ENCODE measurements around the gene AGPAT4. TPM values are rescaled to one million over a fixed set of nuclear protein-coding genes. Genes with fewer than 3 reads are reported as not detected.

Gene AGPAT4
- total and polyA plus RNA-seq, 2 of the 13 experiments (the other 11 are each of a cell fraction or from before 2014, with no cell fraction given): 0.07 to 0.13 TPM

DNA sequence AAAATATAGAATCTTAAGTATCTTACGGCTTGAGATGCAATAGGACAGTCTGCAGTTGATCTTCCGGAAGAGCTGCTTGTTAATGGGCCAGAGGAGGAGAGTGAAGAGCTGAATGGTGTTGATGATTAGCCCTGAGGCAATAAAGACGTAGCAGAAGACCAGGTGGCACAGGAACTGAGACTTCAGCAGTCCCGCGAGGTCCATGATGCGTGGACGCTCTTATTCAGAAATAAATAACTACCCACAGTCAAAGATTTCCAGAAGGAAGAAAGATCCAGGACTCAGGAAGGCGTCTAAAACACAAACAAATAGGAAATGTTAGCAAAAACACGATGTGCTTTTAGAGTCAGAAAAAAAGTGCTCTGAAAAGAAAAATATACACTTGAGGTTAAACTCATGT is 41.9 kb downstream of the AGPAT4 start:
- no peak for DNase-seq (ENCODE audit: low spot score)
- in situ Hi-C loops (cut with HindIII; ENCODE audit: extremely low pct_ligation_motif_present, low pct_unique_long_range_greater_than_20kb): no loop called here

DNA sequence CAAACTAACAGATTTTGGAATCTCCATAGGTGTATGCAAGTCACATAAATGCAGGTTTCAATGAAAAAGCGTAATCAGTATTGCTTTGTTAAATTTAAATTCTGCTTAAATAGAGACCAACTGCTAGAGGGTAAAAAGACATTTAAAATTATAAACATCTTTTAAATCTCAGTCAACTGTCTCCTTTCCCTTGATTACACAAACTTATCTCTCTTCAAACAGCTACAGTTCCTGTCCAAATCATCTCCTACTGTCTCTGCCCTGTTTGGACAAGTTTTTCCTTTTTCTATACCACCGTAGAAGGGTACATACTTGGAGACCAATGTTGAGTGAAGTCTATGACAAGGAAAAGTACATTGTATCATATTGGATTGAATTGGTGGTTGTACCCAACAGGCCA is 43.5 kb downstream of the AGPAT4 start:
- 42% methylated on average over 2 of the region's 2 CpGs for WGBS (ENCODE audit: low lambda C conversion rate)
- Histone ChIP-seq H3K4me2 (ENCODE audit: low read depth, low read length) (no peak overlapping the region), H3K4me3 (replicated peaks in 1 of 3; ENCODE audit: insufficient read depth in 1 of 3, low read depth in 2 of 3, low read length in 3 of 3) (no peak overlapping the region), H3K27ac (ENCODE audit: extremely low read length, insufficient read depth, low read length) (no peak overlapping the region), H3K9ac (ENCODE audit: insufficient read depth, low read depth, low read length) (no peak overlapping the region), H3K27me3 (ENCODE audit: control insufficient read depth in 1 of 2, insufficient read depth in 2 of 2, low read length in 2 of 2) (peaks cover 5 to 19% of the 10 kb centered on the region in 2 experiments; a peak in 2 of 5 replicates), H2AFZ (ENCODE audit: low read length) (no peak overlapping the region), H4K20me1 (ENCODE audit: insufficient read depth, low read length) (no peaks in the 10 kb centered on the region), H3K4me1 (ENCODE audit: insufficient read depth, low read length) (no peaks in the 10 kb centered on the region), H3K79me2 (ENCODE audit: insufficient read depth, low read length) (no peaks in the 10 kb centered on the region), H3K9me3 (ENCODE audit: low read length) (no peaks in the 10 kb centered on the region), H3K36me3 (replicated peaks in 1 of 2; ENCODE audit: control insufficient read depth in 1 of 2, insufficient read depth in 2 of 2, low read length in 2 of 2) (no peaks in the 10 kb centered on the region)
- no peak for ATAC-seq
- CTCF ChIA-PET (ENCODE audit: low intra/inter-chr PET ratio, low total read pairs): no interaction called here
- in situ Hi-C loops (cut with HindIII; ENCODE audit: extremely low pct_ligation_motif_present, low pct_unique_long_range_greater_than_20kb): no loop called here
- no peak for DNase-seq (ENCODE audit: low spot score)
- POLR2A ChIA-PET: no interaction called here
- BruUV-seq (replicated peaks): no TSS peak
- FAIRE-seq: no peak
- intact Hi-C loops (cut with micrococcal nuclease; ENCODE audit: unreplicated experiment): no loop called here
- TF ChIP-seq TCF7 (IDR thresholded peaks at IDR 0.05; ENCODE audit: low read depth) (no peak), ZNF772 (CRISPR knock-in tag; IDR thresholded peaks at IDR 0.05) (no peak), TEAD2 (CRISPR knock-in tag; IDR thresholded peaks at IDR 0.05) (no peak), ZNF260 (CRISPR knock-in tag; IDR thresholded peaks at IDR 0.05; ENCODE audit: borderline replicate concordance, low read depth) (no peak), ZNF556 (CRISPR knock-in tag; IDR thresholded peaks at IDR 0.05; ENCODE audit: borderline replicate concordance) (no peak), REPIN1 (CRISPR knock-in tag; IDR thresholded peaks at IDR 0.05; ENCODE audit: borderline replicate concordance, low read depth) (no peak), ZNF331 (CRISPR knock-in tag; IDR thresholded peaks at IDR 0.05) (no peak), WIZ (CRISPR knock-in tag; IDR thresholded peaks at IDR 0.05) (no peak)
- TF ChIP-seq, protein P1, sequence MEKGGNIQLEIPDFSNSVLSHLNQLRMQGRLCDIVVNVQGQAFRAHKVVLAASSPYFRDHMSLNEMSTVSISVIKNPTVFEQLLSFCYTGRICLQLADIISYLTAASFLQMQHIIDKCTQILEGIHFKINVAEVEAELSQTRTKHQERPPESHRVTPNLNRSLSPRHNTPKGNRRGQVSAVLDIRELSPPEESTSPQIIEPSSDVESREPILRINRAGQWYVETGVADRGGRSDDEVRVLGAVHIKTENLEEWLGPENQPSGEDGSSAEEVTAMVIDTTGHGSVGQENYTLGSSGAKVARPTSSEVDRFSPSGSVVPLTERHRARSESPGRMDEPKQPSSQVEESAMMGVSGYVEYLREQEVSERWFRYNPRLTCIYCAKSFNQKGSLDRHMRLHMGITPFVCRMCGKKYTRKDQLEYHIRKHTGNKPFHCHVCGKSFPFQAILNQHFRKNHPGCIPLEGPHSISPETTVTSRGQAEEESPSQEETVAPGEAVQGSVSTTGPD (CRISPR knock-in tag; IDR thresholded peaks at IDR 0.05): no peak
- TF ChIP-seq, protein P2, sequence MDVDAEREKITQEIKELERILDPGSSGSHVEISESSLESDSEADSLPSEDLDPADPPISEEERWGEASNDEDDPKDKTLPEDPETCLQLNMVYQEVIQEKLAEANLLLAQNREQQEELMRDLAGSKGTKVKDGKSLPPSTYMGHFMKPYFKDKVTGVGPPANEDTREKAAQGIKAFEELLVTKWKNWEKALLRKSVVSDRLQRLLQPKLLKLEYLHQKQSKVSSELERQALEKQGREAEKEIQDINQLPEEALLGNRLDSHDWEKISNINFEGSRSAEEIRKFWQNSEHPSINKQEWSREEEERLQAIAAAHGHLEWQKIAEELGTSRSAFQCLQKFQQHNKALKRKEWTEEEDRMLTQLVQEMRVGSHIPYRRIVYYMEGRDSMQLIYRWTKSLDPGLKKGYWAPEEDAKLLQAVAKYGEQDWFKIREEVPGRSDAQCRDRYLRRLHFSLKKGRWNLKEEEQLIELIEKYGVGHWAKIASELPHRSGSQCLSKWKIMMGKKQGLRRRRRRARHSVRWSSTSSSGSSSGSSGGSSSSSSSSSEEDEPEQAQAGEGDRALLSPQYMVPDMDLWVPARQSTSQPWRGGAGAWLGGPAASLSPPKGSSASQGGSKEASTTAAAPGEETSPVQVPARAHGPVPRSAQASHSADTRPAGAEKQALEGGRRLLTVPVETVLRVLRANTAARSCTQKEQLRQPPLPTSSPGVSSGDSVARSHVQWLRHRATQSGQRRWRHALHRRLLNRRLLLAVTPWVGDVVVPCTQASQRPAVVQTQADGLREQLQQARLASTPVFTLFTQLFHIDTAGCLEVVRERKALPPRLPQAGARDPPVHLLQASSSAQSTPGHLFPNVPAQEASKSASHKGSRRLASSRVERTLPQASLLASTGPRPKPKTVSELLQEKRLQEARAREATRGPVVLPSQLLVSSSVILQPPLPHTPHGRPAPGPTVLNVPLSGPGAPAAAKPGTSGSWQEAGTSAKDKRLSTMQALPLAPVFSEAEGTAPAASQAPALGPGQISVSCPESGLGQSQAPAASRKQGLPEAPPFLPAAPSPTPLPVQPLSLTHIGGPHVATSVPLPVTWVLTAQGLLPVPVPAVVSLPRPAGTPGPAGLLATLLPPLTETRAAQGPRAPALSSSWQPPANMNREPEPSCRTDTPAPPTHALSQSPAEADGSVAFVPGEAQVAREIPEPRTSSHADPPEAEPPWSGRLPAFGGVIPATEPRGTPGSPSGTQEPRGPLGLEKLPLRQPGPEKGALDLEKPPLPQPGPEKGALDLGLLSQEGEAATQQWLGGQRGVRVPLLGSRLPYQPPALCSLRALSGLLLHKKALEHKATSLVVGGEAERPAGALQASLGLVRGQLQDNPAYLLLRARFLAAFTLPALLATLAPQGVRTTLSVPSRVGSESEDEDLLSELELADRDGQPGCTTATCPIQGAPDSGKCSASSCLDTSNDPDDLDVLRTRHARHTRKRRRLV (CRISPR knock-in tag; IDR thresholded peaks at IDR 0.05): no peak

More for the DNA sequence above, 41.9 kb downstream of the AGPAT4 start:
- FAIRE-seq (no peak), ATAC-seq (no peak)
- no peak overlapping the region for H2AFZ ChIP-seq (ENCODE audit: low read length)
- no peaks in the 10 kb centered on the region for H3K4me1 ChIP-seq (ENCODE audit: insufficient read depth, low read length)
- no TSS peak for BruUV-seq (replicated peaks)
- H3K4me3 ChIP-seq (replicated peaks in 1 of 3; ENCODE audit: insufficient read depth in 1 of 3, low read depth in 2 of 3, low read length in 3 of 3): no peak overlapping the region
- no peak overlapping the region for H3K27ac ChIP-seq (ENCODE audit: extremely low read length, insufficient read depth, low read length)
- H3K79me2 ChIP-seq (ENCODE audit: insufficient read depth, low read length): no peaks in the 10 kb centered on the region
- no peaks in the 10 kb centered on the region for H3K9me3 ChIP-seq (ENCODE audit: low read length)
- H3K9ac ChIP-seq (ENCODE audit: insufficient read depth, low read depth, low read length): no peak overlapping the region
- POLR2A ChIA-PET: no interaction called here
- H3K4me2 ChIP-seq (ENCODE audit: low read depth, low read length): no peak overlapping the region
- no peaks in the 10 kb centered on the region for H3K36me3 ChIP-seq (replicated peaks in 1 of 2; ENCODE audit: control insufficient read depth in 1 of 2, insufficient read depth in 2 of 2, low read length in 2 of 2)
- WGBS (ENCODE audit: low lambda C conversion rate): 55% methylated on average over 9 of the region's 9 CpGs
- H4K20me1 ChIP-seq (ENCODE audit: insufficient read depth, low read length): no peaks in the 10 kb centered on the region
- intact Hi-C loops (cut with micrococcal nuclease; ENCODE audit: unreplicated experiment): no loop called here
- no peak for TF ChIP-seq SNAI1 (CRISPR knock-in tag; IDR thresholded peaks at IDR 0.05; ENCODE audit: borderline replicate concordance)
- TF ChIP-seq SNAPC2 (CRISPR knock-in tag; IDR thresholded peaks at IDR 0.05): no peak
- TF ChIP-seq ATAD3A (CRISPR knock-in tag; IDR thresholded peaks at IDR 0.05): no peak
- peaks cover 5 to 19% of the 10 kb centered on the region in 2 experiments; a peak in 2 of 5 replicates for H3K27me3 ChIP-seq (ENCODE audit: control insufficient read depth in 1 of 2, insufficient read depth in 2 of 2, low read length in 2 of 2)
- CTCF ChIA-PET (ENCODE audit: low intra/inter-chr PET ratio, low total read pairs): no interaction called here

Data from HepG2 (cell line).